Mesothelial cell of epicardium (in vitro differentiated cells): Measurements from ENCODE around the gene DCXR. TPM values are rescaled to one million over a fixed set of nuclear protein-coding genes. Genes with fewer than 3 reads are reported as not detected.

Experiments
- DNase-seq, 2 experiments: peaks; one replicate each; pipeline ENCODE4 v3.0.0; 2021; ENCODE audit warnings: low spot score in 2 of 2; ENCODE audit not compliant: unreplicated experiment in 2 of 2
- H3K27ac Mint-ChIP-seq: 2 replicates; pipeline ENCODE4 v1.8.0; 2021; ENCODE audit warnings: mixed read lengths
- H3K27me3 Mint-ChIP-seq: 2 replicates; pipeline ENCODE4 v1.8.0; 2021; ENCODE audit warnings: low read depth, mixed read lengths
- H3K36me3 Mint-ChIP-seq: 2 replicates; pipeline ENCODE4 v1.8.0; 2021; ENCODE audit warnings: mixed read lengths
- H3K4me1 Mint-ChIP-seq: 2 replicates; pipeline ENCODE4 v1.8.0; 2021; ENCODE audit warnings: mixed read lengths
- H3K4me3 Mint-ChIP-seq: 2 replicates; pipeline ENCODE4 v1.8.0; 2021; ENCODE audit warnings: mild to moderate bottlenecking, moderate library complexity, mixed read lengths
- H3K9me3 Mint-ChIP-seq: 2 replicates; pipeline ENCODE4 v1.8.0; 2021; ENCODE audit warnings: mixed read lengths
- CTCF ChIP-seq: fragments of 200-600 bp; sonication (generic); IDR thresholded peaks from one replicate; pipeline ENCODE4 v1.5.0; 2021; ENCODE audit warnings: antibody characterized with exemption; ENCODE audit not compliant: unreplicated experiment
- total RNA-seq: library from RNA; stranded (reverse); gene quantifications from 3 replicates; pipeline ENCODE4 v1.2.1, GENCODE V29; 2021

DCXR gene
- 73.5 to 80.2 TPM (median 77.6 TPM) in 3 replicates for total RNA-seq

DNA sequence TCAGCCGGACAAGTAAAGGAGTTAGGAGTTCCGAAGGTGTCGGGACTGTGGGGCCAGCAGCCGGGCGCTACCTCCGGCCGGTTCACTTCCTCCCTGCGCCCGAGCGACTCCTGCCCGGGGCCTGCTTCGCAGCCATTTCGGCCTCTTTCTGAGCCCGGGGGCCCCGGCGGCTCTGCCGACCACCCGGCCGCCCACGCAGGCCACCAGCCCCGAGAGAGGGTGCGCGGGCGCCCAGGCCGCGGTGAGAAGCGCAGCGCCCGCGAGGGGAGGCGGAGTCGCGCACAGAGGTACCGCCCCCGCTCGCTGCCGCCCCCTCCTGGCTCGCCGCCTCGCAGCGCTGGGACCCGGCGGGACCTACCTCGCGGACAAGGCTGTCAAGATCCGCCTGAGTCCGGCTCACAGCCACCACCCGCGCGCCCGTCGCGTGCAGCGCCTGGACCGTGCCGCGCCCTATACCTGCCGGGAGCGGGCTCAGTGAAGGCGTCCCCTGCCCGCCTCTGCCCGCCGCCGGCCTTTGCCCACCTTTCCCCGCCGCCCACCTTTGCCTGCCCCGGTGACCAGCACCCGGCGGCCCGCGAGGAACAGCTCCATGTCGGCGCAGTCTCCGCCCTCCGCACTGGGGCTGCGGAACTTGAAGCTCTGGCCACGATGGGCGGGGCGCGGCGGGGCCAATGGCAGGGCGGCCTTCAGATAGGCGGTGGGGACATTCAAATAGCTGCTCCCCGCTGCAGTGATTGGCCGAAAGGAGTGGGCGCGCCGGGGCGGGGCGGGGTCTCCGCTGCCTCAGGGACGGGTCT is at the start of gene DCXR:
Gene DCXR (minus strand): TSS at position 606 of the 797 bp plus-strand sequence. CDS start 15 bp downstream, at position 591.
- TF ChIP-seq CTCF, result peak; percentile 66
- Mint-ChIP-seq H3K36me3 (peaks cover 5% of the 10 kb centered on the region), H3K27me3 (no peaks in the 10 kb centered on the region), H3K4me3 (peak within 1 kb of the TSS; percentile 74), H3K27ac (peak within 1 kb of the TSS; percentile 89), H3K9me3 (no peaks in the 10 kb centered on the region), H3K4me1 (peaks cover 22% of the 10 kb centered on the region)
- peak; percentile 92 to 97 for DNase-seq

- H3K27me3 Mint-ChIP-seq, result no peaks in the 10 kb centered on the region
- DNase-seq, result no peak
- no peak overlapping the region for H3K4me3 Mint-ChIP-seq
- H3K36me3 Mint-ChIP-seq, result peaks cover 5% of the 10 kb centered on the region
- no peaks in the 10 kb centered on the region for H3K9me3 Mint-ChIP-seq
- no peaks in the 10 kb centered on the region for H3K4me1 Mint-ChIP-seq
- H3K27ac Mint-ChIP-seq, result no peak overlapping the region
- TF ChIP-seq CTCF, result no peak
Measured at GRCh38 chr17:82085931-82086764, 48.7 kb upstream of the DCXR start.

DNA sequence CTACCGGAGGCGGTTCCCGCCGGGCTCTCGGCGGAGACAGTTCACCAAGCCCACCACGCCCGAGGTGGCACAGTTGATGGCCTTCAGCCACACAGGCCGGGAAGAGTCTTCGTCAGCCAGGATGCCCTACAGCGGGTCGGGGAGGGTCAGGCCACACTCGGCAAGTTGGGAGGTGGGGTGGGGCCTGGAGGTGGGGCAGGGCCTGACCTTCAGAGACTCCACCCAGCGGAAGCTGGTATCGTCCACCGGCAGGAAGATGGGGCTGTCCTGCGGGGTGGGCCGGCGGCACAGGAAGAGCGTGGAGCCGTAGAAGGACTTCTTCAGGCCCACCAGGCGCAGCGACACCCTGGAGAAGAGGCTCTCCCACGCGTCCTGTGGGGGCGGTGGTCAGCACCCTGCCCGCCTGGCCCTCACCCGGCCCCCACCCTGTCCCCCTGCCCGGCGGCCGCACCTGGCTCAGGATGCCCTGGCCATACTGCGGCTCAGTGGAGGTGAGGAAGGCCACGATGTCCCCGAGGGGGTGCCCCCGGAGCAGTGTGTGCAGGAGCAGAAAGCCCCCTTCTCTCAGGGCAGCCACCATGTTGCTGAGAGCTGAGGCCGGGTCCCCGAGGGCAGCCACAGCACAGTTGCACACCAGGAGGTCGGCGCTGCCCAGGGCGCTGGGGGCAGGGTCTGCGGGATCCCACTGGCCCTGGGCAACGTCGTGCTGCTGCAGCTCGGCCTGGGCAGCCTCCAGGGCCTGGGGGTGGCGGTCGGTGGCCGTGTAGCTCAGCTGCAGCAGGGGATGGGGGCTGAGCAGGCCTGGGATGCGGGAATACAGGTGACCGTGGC is 47.7 kb upstream of the DCXR start:
- Mint-ChIP-seq H3K4me1 (no peaks in the 10 kb centered on the region), H3K36me3 (peaks cover 5% of the 10 kb centered on the region), H3K4me3 (no peak overlapping the region), H3K9me3 (no peaks in the 10 kb centered on the region), H3K27me3 (no peaks in the 10 kb centered on the region), H3K27ac (no peak overlapping the region)
- no peak for TF ChIP-seq CTCF
- no peak for DNase-seq

GRCh38 chr17:82084373-82085030 is 47.0 kb upstream of the DCXR start:
- Mint-ChIP-seq H3K36me3 (peaks cover 5% of the 10 kb centered on the region), H3K27me3 (no peaks in the 10 kb centered on the region), H3K4me1 (no peaks in the 10 kb centered on the region), H3K4me3 (no peak overlapping the region), H3K27ac (no peak overlapping the region), H3K9me3 (no peaks in the 10 kb centered on the region)
- TF ChIP-seq CTCF, result no peak
- no peak for DNase-seq
